IMR-90 (cell line): ENCODE results near the gene CERS4. TPM values are rescaled to one million over a fixed set of nuclear protein-coding genes. Genes with fewer than 3 reads are reported as not detected.

Source experiments
- ATAC-seq: fragments of 200-7000 bp; cut with Tn5 transposase; 2 replicates; pipeline ENCODE4 v1.9.1; 2020; ENCODE audit warnings: low read depth, mild to moderate bottlenecking, moderate library complexity
- BruUV-seq: library from RNA; stranded (reverse); fragments of 400-500 nt; replicated peaks from 2 replicates; lab custom pipeline; 2021; lab: Mats Ljungman, UMichigan
- CTCF ChIA-PET: fragments of 300-600 bp; formaldehyde crosslinking; extraction: SDS; loops from one replicate; lab custom pipeline; 2021; ENCODE audit warnings: antibody characterized with exemption; lab: Yijun Ruan, JAX
- POLR2A ChIA-PET: fragments of 300-600 bp; sonication (Branson Sonifier 250); formaldehyde crosslinking; loops from one replicate; lab custom pipeline; 2022; ENCODE audit warnings: antibody characterized with exemption; ENCODE audit not compliant: unreplicated experiment; lab: Charles Lee
- DNase-seq: peaks from one replicate; pipeline ENCODE4 v3.0.0; 2013
- H2AFZ ChIP-seq: replicated peaks from 2 replicates; pipeline ENCODE3; 2013; ENCODE audit warnings: low read length, mild to moderate bottlenecking; ENCODE audit not compliant: poor library complexity
- H2AK5ac ChIP-seq: 2 replicates; pipeline ENCODE4 v1.6.1; 2013; ENCODE audit warnings: low read depth, low read length, inconsistent platforms
- H2AK9ac ChIP-seq: replicated peaks from 2 replicates; pipeline ENCODE3; 2013; ENCODE audit warnings: mild to moderate bottlenecking, low read depth, low read length, moderate library complexity; ENCODE audit not compliant: poor library complexity
- H2BK120ac ChIP-seq: 2 replicates; pipeline ENCODE4 v1.6.1; 2013; ENCODE audit warnings: low read depth, low read length, inconsistent platforms
- H2BK15ac ChIP-seq: 3 replicates; pipeline ENCODE4 v1.6.1; 2013; ENCODE audit warnings: low read depth, low read length, inconsistent platforms
- H2BK20ac ChIP-seq: 2 replicates; pipeline ENCODE4 v1.6.1; 2013; ENCODE audit warnings: low read depth, mild to moderate bottlenecking, inconsistent platforms, low read length, moderate library complexity
- H2BK5ac ChIP-seq: 2 replicates; pipeline ENCODE4 v1.6.1; 2013; ENCODE audit warnings: mild to moderate bottlenecking, low read depth, low read length, inconsistent platforms; ENCODE audit not compliant: poor library complexity, severe bottlenecking
- H3K14ac ChIP-seq: replicated peaks from 2 replicates; pipeline ENCODE4 v1.6.1; 2013; ENCODE audit warnings: low read depth, low read length, inconsistent platforms
- H3K18ac ChIP-seq: 2 replicates; pipeline ENCODE4 v1.6.1; 2013; ENCODE audit warnings: low read depth, low read length, control low read depth
- H3K23ac ChIP-seq: 2 replicates; pipeline ENCODE4 v1.6.1; 2013; ENCODE audit warnings: low read depth, low read length, inconsistent platforms
- H3K27ac ChIP-seq: 2 replicates; pipeline ENCODE4 v1.5.1; 2013; ENCODE audit warnings: mild to moderate bottlenecking, control low read depth, low read length; ENCODE audit not compliant: insufficient read depth
- H3K27me3 ChIP-seq: 2 replicates; pipeline ENCODE4 v1.6.1; 2013; ENCODE audit warnings: low read length; ENCODE audit not compliant: control insufficient read depth, insufficient read depth
- H3K36me3 ChIP-seq: 2 replicates; pipeline ENCODE4 v1.6.1; 2013; ENCODE audit warnings: low read length, mixed read lengths; ENCODE audit not compliant: control insufficient read depth, insufficient read depth
- H3K4ac ChIP-seq: 2 replicates; pipeline ENCODE4 v1.6.1; 2013; ENCODE audit warnings: low read depth, low read length, inconsistent platforms
- H3K4me1 ChIP-seq: 2 replicates; pipeline ENCODE4 v1.6.1; 2013; ENCODE audit warnings: low read length, mixed read lengths; ENCODE audit not compliant: control insufficient read depth, insufficient read depth
- H3K4me2 ChIP-seq: 2 replicates; pipeline ENCODE4 v1.6.1; 2013; ENCODE audit warnings: low read depth, mild to moderate bottlenecking, control low read depth, low read length, moderate library complexity
- H3K4me3 ChIP-seq: 2 replicates; pipeline ENCODE4 v1.5.1; 2013; ENCODE audit warnings: low read depth, mild to moderate bottlenecking, control low read depth, low read length, moderate library complexity; ENCODE audit not compliant: insufficient read depth
- H3K56ac ChIP-seq: 2 replicates; pipeline ENCODE4 v1.6.1; 2013; ENCODE audit warnings: low read length, inconsistent platforms; ENCODE audit not compliant: insufficient read depth; ENCODE audit errors: extremely low read depth
- H3K79me1 ChIP-seq, 2 experiments: 2 replicates each; pipeline ENCODE4 v1.6.1; 2013; ENCODE audit warnings: low read length in 2 of 2, inconsistent platforms in 1 of 2, low read depth in 1 of 2
- H3K9ac ChIP-seq: 2 replicates; pipeline ENCODE4 v1.6.1; 2013; ENCODE audit warnings: low read depth, low read length, control low read depth
- H3K9me1 ChIP-seq: 2 replicates; pipeline ENCODE4 v1.6.1; 2013; ENCODE audit warnings: low read length, inconsistent platforms; ENCODE audit not compliant: insufficient read depth
- H3K9me3 ChIP-seq: 2 replicates; pipeline ENCODE4 v1.6.1; 2013; ENCODE audit warnings: low read length; ENCODE audit not compliant: control insufficient read depth, insufficient read depth
- H4K20me1 ChIP-seq: 2 replicates; pipeline ENCODE4 v1.6.1; 2013; ENCODE audit warnings: low read length, inconsistent platforms; ENCODE audit not compliant: insufficient read depth
- H4K5ac ChIP-seq: 2 replicates; pipeline ENCODE4 v1.6.1; 2013; ENCODE audit warnings: mild to moderate bottlenecking, low read depth, low read length, control low read depth
- H4K8ac ChIP-seq, 2 experiments: 2 replicates each; pipeline ENCODE4 v1.6.1; 2013; ENCODE audit warnings: low read depth in 2 of 2, low read length in 2 of 2, control low read depth in 1 of 2, inconsistent platforms in 1 of 2
- H4K91ac ChIP-seq: 2 replicates; pipeline ENCODE4 v1.6.1; 2013; ENCODE audit warnings: low read depth, low read length, inconsistent platforms; ENCODE audit not compliant: insufficient read depth
- CEBPB ChIP-seq: IDR thresholded peaks from 2 replicates; pipeline ENCODE4 v1.6.1; 2012; ENCODE audit warnings: low read depth, low read length, improper control_type of control experiment
- FOS ChIP-seq: fragments of 150-350 bp; IDR thresholded peaks from 2 replicates; pipeline ENCODE4 v1.6.1; 2016; ENCODE audit warnings: low read depth, low read length
- MAFK ChIP-seq: IDR thresholded peaks from 2 replicates; pipeline ENCODE4 v1.6.1; 2012; ENCODE audit warnings: low read depth, low read length, improper control_type of control experiment
- MXI1 ChIP-seq: IDR thresholded peaks from 2 replicates; pipeline ENCODE4 v1.6.1; 2012; ENCODE audit warnings: low read depth, mild to moderate bottlenecking, low read length, moderate library complexity, borderline replicate concordance
- RCOR1 ChIP-seq: IDR thresholded peaks from 2 replicates; pipeline ENCODE4 v1.6.1; 2012; ENCODE audit warnings: mild to moderate bottlenecking, low read length, improper control_type of control experiment; ENCODE audit not compliant: insufficient replicate concordance
- SMC3 ChIP-seq: fragments of 150-350 bp; IDR thresholded peaks from 2 replicates; pipeline ENCODE4 v1.6.1; 2016; ENCODE audit warnings: low read depth, mild to moderate bottlenecking, antibody characterized with exemption, low read length, moderate library complexity
- WGBS, 2 experiments: methylation state at CpG; one replicate each; pipeline versions ENCODE4 v1.1.5 to v1.1.7; 2013; ENCODE audit warnings: missing lambda C conversion rate in 2 of 2; ENCODE audit not compliant: insufficient read length in 1 of 2; ENCODE audit errors: extremely low coverage in 2 of 2; 5-methylcytosine and 5-hydroxymethylcytosine counted together
- dilution Hi-C: fragments of 300-500 bp; cut with HindIII; formaldehyde crosslinking; loops from one replicate; pipeline ENCODE4 v1.14.3; 2018; ENCODE audit warnings: low sequenced_read_pairs; ENCODE audit not compliant: unreplicated experiment
- in situ Hi-C: fragments of 300-500 bp; cut with MboI; formaldehyde crosslinking; loops from 3 replicates; pipeline ENCODE4 v1.14.3; 2019; ENCODE audit warnings: low sequenced_read_pairs, inconsistent platforms, mixed read lengths
- intact Hi-C: fragments of 100-400 bp; cut with micrococcal nuclease; formaldehyde crosslinking; loops from 2 replicates; pipeline ENCODE4 v1.10.0; 2022
- polyA plus RNA-seq, 3 experiments: library from polyadenylated mRNA; depleted of rRNA; stranded (reverse); fragments of >200 nt; gene quantifications; 2 replicates each; pipeline ENCODE4 v1.2.3, GENCODE V29; 2012; ENCODE audit warnings: low replicate concordance in 1 of 3
- total RNA-seq: library from RNA; depleted of rRNA; stranded (reverse); fragments of >200 nt; gene quantifications from 2 replicates; pipeline ENCODE4 v1.2.3, GENCODE V29; 2012
- TF ChIP-seq, protein P1 (sequence below): conservative IDR thresholded peaks from 2 replicates; pipeline ENCODE4 v1.5.1; 2012; ENCODE audit warnings: mild to moderate bottlenecking, low read depth, low read length, improper control_type of control experiment
- TF ChIP-seq, protein P2 (sequence below): fragments of 150-350 bp; IDR thresholded peaks from 2 replicates; pipeline ENCODE4 v1.6.1; 2017; ENCODE audit warnings: mild to moderate bottlenecking, antibody characterized with exemption, low read length, low read depth
- TF ChIP-seq, protein P3 (sequence below): fragments of 150-350 bp; IDR thresholded peaks from 2 replicates; pipeline ENCODE4 v1.6.1; 2016; ENCODE audit warnings: low read depth, mild to moderate bottlenecking, low read length, moderate library complexity, borderline replicate concordance

Gene CERS4
- total and polyA plus RNA-seq, 2 of the 4 experiments (the other 2 are of a cell fraction), result 3.2 to 5.7 TPM

DNA sequence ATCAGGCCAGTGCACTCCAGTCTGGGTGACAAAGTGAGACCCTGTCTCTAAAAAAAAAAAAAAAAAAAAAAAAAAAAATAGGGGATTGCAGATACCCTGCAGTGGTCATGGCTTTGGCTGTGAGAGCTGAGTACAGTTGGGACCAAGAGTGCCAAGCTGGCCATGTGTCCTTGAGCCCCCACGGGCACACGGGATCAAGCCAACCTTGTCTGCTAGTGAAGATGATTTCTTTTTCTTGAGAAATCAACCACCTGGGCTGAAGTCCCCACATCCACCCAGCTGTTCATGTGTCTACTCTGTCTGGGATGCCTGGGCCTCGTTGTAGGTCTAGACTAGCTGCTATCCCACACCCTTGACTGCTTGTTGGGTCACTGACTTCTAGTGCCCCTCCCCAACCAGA is 34.0 kb downstream of the CERS4 start:
- Histone ChIP-seq H4K91ac (no peak overlapping the region), H3K18ac (no peak overlapping the region), H2AFZ (no peak overlapping the region), H2BK20ac (no peak overlapping the region), H3K4me2 (no peak overlapping the region), H3K4me3 (no peak overlapping the region), H3K27ac (no peak overlapping the region), H4K5ac (no peak overlapping the region), H2BK120ac (no peak overlapping the region), H3K56ac (no peak overlapping the region), H3K36me3 (no peaks in the 10 kb centered on the region), H4K8ac (no peak overlapping the region), H3K27me3 (peaks cover 2% of the 10 kb centered on the region; the same call in 1 of the 2 replicates), H3K23ac (no peak overlapping the region), H3K79me1 (no peaks in the 10 kb centered on the region), H3K9me3 (peaks cover 11% of the 10 kb centered on the region), H2BK5ac (no peak overlapping the region), H3K14ac (no peak overlapping the region), H2AK5ac (no peak overlapping the region), H3K9me1 (no peaks in the 10 kb centered on the region), H3K4me1 (peaks cover 10% of the 10 kb centered on the region; the same call in 1 of the 2 replicates), H3K9ac (no peak overlapping the region), H2BK15ac (no peak overlapping the region), H2AK9ac (no peak overlapping the region), H3K4ac (no peak overlapping the region), H4K20me1 (peaks cover 4% of the 10 kb centered on the region; the same call in 1 of the 2 replicates)
- TF ChIP-seq SMC3 (no peak), CEBPB (no peak), FOS (no peak), RCOR1 (no peak), MXI1 (no peak), MAFK (no peak)
- TF ChIP-seq, protein P1, sequence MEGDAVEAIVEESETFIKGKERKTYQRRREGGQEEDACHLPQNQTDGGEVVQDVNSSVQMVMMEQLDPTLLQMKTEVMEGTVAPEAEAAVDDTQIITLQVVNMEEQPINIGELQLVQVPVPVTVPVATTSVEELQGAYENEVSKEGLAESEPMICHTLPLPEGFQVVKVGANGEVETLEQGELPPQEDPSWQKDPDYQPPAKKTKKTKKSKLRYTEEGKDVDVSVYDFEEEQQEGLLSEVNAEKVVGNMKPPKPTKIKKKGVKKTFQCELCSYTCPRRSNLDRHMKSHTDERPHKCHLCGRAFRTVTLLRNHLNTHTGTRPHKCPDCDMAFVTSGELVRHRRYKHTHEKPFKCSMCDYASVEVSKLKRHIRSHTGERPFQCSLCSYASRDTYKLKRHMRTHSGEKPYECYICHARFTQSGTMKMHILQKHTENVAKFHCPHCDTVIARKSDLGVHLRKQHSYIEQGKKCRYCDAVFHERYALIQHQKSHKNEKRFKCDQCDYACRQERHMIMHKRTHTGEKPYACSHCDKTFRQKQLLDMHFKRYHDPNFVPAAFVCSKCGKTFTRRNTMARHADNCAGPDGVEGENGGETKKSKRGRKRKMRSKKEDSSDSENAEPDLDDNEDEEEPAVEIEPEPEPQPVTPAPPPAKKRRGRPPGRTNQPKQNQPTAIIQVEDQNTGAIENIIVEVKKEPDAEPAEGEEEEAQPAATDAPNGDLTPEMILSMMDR, result no peak
- TF ChIP-seq, protein P2, sequence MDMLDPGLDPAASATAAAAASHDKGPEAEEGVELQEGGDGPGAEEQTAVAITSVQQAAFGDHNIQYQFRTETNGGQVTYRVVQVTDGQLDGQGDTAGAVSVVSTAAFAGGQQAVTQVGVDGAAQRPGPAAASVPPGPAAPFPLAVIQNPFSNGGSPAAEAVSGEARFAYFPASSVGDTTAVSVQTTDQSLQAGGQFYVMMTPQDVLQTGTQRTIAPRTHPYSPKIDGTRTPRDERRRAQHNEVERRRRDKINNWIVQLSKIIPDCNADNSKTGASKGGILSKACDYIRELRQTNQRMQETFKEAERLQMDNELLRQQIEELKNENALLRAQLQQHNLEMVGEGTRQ, result no peak
- TF ChIP-seq, protein P3, sequence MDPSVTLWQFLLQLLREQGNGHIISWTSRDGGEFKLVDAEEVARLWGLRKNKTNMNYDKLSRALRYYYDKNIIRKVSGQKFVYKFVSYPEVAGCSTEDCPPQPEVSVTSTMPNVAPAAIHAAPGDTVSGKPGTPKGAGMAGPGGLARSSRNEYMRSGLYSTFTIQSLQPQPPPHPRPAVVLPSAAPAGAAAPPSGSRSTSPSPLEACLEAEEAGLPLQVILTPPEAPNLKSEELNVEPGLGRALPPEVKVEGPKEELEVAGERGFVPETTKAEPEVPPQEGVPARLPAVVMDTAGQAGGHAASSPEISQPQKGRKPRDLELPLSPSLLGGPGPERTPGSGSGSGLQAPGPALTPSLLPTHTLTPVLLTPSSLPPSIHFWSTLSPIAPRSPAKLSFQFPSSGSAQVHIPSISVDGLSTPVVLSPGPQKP, result no peak
- ATAC-seq (no peak), DNase-seq (no peak)
- in situ Hi-C loops, result no loop called here
- dilution Hi-C loops, result no loop called here
- intact Hi-C loops, result no loop called here
- ChIA-PET POLR2A (no interaction called here), CTCF (interaction anchor here (0.7 kb wide), 1 partner anchor 10 kb away, joined by 4 read pairs; no protein-coding TSS in a partner anchor)
- 80% methylated on average over 1 of the region's 3 CpGs; no CpG with 5 or more reads in 1 of the 2 experiments for WGBS, 2 experiments
- no TSS peak for BruUV-seq
